ENCODE data around the gene PPP1R16B.

DNA sequence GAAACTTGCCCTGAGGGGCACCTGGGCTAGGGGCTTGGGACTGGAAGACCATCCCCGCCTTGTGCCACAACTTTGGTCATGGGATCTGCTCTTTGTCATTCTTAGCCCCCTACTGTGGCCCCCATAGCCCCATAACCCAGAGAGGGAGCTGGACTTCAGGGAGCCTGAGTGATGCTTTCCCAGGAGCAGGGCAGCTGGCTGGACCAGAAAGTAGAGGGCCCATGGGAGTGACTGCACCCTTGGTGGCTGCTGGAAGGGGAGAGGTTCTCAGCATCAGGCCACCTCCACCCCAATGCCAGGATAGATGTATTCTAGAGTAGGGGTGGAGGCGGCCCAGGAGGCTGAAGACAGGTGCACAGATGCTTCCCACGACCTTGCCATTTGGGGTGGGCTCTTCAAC lies 114.9 kb downstream of the PPP1R16B start:
- TF ChIP-seq, protein P1, sequence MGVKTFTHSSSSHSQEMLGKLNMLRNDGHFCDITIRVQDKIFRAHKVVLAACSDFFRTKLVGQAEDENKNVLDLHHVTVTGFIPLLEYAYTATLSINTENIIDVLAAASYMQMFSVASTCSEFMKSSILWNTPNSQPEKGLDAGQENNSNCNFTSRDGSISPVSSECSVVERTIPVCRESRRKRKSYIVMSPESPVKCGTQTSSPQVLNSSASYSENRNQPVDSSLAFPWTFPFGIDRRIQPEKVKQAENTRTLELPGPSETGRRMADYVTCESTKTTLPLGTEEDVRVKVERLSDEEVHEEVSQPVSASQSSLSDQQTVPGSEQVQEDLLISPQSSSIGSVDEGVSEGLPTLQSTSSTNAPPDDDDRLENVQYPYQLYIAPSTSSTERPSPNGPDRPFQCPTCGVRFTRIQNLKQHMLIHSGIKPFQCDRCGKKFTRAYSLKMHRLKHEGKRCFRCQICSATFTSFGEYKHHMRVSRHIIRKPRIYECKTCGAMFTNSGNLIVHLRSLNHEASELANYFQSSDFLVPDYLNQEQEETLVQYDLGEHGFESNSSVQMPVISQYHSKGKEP (tag by site-specific recombination; IDR thresholded peaks at IDR 0.05) = no peak
- TF ChIP-seq, protein P2, sequence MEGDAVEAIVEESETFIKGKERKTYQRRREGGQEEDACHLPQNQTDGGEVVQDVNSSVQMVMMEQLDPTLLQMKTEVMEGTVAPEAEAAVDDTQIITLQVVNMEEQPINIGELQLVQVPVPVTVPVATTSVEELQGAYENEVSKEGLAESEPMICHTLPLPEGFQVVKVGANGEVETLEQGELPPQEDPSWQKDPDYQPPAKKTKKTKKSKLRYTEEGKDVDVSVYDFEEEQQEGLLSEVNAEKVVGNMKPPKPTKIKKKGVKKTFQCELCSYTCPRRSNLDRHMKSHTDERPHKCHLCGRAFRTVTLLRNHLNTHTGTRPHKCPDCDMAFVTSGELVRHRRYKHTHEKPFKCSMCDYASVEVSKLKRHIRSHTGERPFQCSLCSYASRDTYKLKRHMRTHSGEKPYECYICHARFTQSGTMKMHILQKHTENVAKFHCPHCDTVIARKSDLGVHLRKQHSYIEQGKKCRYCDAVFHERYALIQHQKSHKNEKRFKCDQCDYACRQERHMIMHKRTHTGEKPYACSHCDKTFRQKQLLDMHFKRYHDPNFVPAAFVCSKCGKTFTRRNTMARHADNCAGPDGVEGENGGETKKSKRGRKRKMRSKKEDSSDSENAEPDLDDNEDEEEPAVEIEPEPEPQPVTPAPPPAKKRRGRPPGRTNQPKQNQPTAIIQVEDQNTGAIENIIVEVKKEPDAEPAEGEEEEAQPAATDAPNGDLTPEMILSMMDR (tag by site-specific recombination; IDR thresholded peaks at IDR 0.05) = no peak
- TF ChIP-seq, protein P3, sequence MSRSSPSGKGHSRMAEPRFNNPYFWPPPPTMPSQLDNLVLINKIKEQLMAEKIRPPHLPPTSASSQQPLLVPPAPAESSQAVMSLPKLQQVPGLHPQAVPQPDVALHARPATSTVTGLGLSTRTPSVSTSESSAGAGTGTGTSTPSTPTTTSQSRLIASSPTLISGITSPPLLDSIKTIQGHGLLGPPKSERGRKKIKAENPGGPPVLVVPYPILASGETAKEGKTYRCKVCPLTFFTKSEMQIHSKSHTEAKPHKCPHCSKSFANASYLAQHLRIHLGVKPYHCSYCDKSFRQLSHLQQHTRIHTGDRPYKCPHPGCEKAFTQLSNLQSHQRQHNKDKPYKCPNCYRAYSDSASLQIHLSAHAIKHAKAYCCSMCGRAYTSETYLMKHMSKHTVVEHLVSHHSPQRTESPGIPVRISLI (tag by site-specific recombination; IDR thresholded peaks at IDR 0.05) = no peak
- no peak for TF ChIP-seq ZNF629 (tag by site-specific recombination; IDR thresholded peaks at IDR 0.05)
- TF ChIP-seq, protein P4, sequence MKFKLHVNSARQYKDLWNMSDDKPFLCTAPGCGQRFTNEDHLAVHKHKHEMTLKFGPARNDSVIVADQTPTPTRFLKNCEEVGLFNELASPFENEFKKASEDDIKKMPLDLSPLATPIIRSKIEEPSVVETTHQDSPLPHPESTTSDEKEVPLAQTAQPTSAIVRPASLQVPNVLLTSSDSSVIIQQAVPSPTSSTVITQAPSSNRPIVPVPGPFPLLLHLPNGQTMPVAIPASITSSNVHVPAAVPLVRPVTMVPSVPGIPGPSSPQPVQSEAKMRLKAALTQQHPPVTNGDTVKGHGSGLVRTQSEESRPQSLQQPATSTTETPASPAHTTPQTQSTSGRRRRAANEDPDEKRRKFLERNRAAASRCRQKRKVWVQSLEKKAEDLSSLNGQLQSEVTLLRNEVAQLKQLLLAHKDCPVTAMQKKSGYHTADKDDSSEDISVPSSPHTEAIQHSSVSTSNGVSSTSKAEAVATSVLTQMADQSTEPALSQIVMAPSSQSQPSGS (tag by site-specific recombination; IDR thresholded peaks at IDR 0.05; ENCODE audit: low read depth) = no peak
- no peak for TF ChIP-seq ZNF433 (tag by site-specific recombination; IDR thresholded peaks at IDR 0.05; ENCODE audit: low read depth)
